ENCODE results near the gene PCSK6. TPM values are rescaled to one million over a fixed set of nuclear protein-coding genes. Genes with fewer than 3 reads are reported as not detected.

PCSK6 gene
- total RNA-seq, 2 experiments from 2014 or later: 1.4 to 2.1 TPM

- DNase-seq: no peak
- no peak for ATAC-seq (ENCODE audit: low read depth)
- POLR2A ChIA-PET: no interaction called here
- Mint-ChIP-seq H3K4me3 (no peak overlapping the region), H3K27me3 (no peaks in the 10 kb centered on the region), H3K9me3 (no peaks in the 10 kb centered on the region), H3K27ac (no peak overlapping the region), H3K4me1 (no peaks in the 10 kb centered on the region), H3K36me3 (no peaks in the 10 kb centered on the region)
Observed at GRCh38 chr15:101309436-101310160, 179.9 kb downstream of the PCSK6 start.

GRCh38 chr15:101308604-101309435, 180.7 kb downstream of the PCSK6 start:
- no peaks in the 10 kb centered on the region for H3K4me1 Mint-ChIP-seq
- no peak overlapping the region for H3K4me3 Mint-ChIP-seq
- DNase-seq: no peak
- POLR2A ChIA-PET: no interaction called here
- no peaks in the 10 kb centered on the region for H3K27me3 Mint-ChIP-seq
- H3K9me3 Mint-ChIP-seq: no peaks in the 10 kb centered on the region
- no peak overlapping the region for H3K27ac Mint-ChIP-seq
- ATAC-seq (ENCODE audit: low read depth): no peak
- no peaks in the 10 kb centered on the region for H3K36me3 Mint-ChIP-seq

DNA sequence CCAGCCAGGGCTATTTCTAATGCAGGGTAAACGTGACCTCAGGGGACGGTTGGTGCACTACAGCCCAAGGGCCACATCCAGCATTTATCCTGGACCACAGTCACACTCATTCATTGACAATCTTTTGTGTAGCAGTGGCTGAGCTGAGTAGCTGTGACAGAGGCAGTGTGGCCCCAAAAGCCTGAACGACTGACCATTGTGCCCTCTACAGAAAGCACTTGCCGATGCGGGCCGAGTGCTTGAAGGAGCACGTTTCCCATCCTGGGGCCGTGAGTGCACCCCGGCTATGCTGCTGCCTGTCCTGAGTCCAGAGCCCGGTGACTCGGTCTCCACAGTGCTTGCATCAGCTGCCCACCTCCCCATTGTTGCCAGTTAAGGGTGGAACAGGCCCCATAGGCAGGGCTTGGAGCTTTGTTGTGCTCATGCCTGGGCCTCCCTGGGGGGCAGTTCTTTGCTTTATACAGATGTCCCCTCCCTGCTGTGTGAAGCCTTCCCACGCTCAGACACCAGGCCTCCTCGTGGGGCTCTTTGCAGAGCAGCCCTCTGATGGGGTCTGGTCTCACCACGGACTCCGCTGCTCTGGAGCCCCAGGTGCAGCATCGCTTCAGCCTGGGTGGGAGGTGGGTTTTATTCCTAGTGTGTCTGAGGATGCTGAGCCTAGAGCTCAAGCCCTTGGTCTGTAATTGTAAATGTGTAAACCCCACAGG, 181.5 kb downstream of the PCSK6 start:
- no peak for ATAC-seq (ENCODE audit: low read depth)
- H3K36me3 Mint-ChIP-seq: no peaks in the 10 kb centered on the region
- POLR2A ChIA-PET: no interaction called here
- H3K9me3 Mint-ChIP-seq: no peaks in the 10 kb centered on the region
- no peaks in the 10 kb centered on the region for H3K4me1 Mint-ChIP-seq
- H3K27me3 Mint-ChIP-seq: no peaks in the 10 kb centered on the region
- no peak overlapping the region for H3K27ac Mint-ChIP-seq
- H3K4me3 Mint-ChIP-seq: no peak overlapping the region
- no peak for DNase-seq

DNA sequence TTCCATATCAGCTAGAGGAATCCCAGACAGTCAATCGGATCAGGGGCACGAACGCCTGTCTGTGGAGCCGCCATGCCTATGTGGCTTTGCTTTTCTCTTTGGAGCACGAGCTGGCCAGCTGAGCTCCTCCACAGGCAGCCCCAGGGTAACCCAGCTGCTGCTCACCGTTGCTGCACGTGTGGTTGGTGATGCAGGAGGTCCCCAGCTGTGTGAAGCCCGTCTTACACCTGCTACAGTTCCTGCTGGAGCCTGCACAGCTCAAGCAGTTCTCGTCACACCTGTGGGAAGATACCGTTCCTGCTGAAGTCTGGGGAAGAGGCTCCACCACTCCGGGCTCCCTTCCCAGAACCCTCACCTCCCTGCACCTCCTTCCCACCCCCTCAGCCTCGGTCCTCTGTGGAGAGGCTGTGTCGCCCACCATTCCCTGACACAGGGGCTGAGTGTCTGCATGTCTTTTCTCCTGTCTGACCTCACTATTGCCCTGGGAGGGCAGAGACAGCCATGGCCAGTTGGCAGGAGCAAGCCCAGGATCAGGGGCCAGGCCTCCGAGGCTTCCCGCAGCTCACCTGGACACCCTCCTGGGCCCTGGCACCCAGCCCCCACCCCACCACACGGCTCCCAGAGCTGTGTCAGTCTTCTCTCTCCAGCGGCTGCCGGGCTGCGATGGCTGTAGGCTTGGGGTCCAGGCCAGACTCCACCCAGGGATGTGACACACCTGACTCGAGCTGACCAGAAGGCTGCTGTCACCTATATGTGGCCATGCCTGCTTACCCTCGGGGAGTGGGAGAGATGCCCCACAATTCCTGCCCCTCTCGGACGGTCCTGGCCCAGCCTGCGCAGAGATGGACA, 182.2 kb downstream of the PCSK6 start:
- Mint-ChIP-seq H3K27ac (no peak overlapping the region), H3K9me3 (no peaks in the 10 kb centered on the region), H3K27me3 (no peaks in the 10 kb centered on the region), H3K36me3 (no peaks in the 10 kb centered on the region), H3K4me1 (no peaks in the 10 kb centered on the region), H3K4me3 (no peak overlapping the region)
- POLR2A ChIA-PET: no interaction called here
- DNase-seq: no peak
- no peak for ATAC-seq (ENCODE audit: low read depth)

GRCh38 chr15:101306341-101307047, 183.0 kb downstream of the PCSK6 start:
- ATAC-seq (ENCODE audit: low read depth) (no peak), DNase-seq (no peak)
- Mint-ChIP-seq H3K36me3 (no peaks in the 10 kb centered on the region), H3K9me3 (no peaks in the 10 kb centered on the region), H3K27ac (no peak overlapping the region), H3K27me3 (no peaks in the 10 kb centered on the region), H3K4me1 (no peaks in the 10 kb centered on the region), H3K4me3 (no peak overlapping the region)
- POLR2A ChIA-PET: no interaction called here

GRCh38 chr15:101305820-101306255, 183.7 kb downstream of the PCSK6 start:
- H3K9me3 Mint-ChIP-seq: no peaks in the 10 kb centered on the region
- no peaks in the 10 kb centered on the region for H3K4me1 Mint-ChIP-seq
- no peaks in the 10 kb centered on the region for H3K27me3 Mint-ChIP-seq
- POLR2A ChIA-PET: interaction anchor here (1.6 kb wide), 1 partner anchor 11 kb away, joined by 6 read pairs; the partner anchor contains the start of gene SNRPA1
- no peak overlapping the region for H3K27ac Mint-ChIP-seq
- no peak for DNase-seq
- no peak for ATAC-seq (ENCODE audit: low read depth)
- H3K4me3 Mint-ChIP-seq: no peak overlapping the region
- H3K36me3 Mint-ChIP-seq: no peaks in the 10 kb centered on the region

GRCh38 chr15:101303408-101303807, 186.1 kb downstream of the PCSK6 start:
- POLR2A ChIA-PET: interaction anchor here (1.0 to 1.6 kb wide), 2 partner anchors 9 to 17 kb away, joined by 3 to 4 read pairs; no protein-coding TSS in a partner anchor
- Mint-ChIP-seq H3K9me3 (no peaks in the 10 kb centered on the region), H3K4me1 (peaks cover 2% of the 10 kb centered on the region), H3K27me3 (no peaks in the 10 kb centered on the region), H3K4me3 (no peak overlapping the region), H3K27ac (no peak overlapping the region), H3K36me3 (no peaks in the 10 kb centered on the region)
- DNase-seq: no peak
- ATAC-seq (ENCODE audit: low read depth): no peak

DNA sequence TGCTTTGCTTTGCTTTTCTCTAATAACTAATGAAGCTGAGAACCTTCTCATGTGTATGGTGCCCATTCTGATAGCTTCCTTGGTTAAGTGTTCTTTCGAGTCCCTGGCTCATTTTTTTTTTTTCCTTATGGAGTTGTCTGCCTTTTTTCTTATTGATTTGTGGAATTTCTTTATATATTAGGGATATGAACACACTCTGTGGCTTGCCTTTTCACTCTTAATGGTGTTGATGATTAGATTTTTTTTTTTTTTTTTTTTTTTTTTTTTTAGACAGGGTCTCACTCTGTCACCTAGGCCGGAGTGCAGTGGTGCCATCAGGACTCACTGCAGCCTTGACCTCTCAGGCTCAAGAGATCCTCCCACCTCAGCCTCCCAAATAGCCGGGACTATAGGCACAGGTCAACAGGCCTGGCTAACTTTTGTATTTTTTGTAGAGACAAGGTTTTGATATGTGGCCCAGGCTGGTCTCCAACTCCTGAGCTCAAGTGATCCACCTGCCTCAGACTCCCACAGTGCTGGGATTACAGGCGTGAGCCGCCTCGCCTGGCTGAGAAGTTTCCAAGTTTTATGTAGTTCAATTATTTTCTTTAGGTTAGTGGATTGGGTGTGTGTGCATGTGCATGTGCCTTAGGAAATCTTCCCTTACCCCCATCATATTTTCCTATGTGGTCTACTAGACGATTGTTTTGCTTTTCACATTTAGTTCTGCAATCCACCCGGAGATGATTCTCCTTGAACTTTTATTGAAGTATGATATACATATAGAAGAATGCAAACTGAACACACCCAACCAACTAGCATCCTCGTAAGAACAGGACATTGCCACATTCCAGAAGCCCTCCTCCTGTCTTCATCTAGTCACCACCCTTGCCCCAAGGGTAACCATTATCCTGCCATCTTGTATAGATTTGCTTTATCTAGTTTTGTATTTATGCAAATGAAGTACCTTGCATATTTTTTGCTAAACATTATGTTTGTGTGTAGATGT, 192.8 kb downstream of the PCSK6 start:
- DNase-seq: no peak
- peak overlapping the region; percentile 91 for H3K4me3 Mint-ChIP-seq
- POLR2A ChIA-PET: interaction anchor here (0.6 to 4.1 kb wide), 3 partner anchors 24 to 350 kb away, joined by 3 to 29 read pairs (median 4); no protein-coding TSS in a partner anchor
- H3K4me1 Mint-ChIP-seq: peaks cover 31% of the 10 kb centered on the region
- ATAC-seq (ENCODE audit: low read depth): no peak
- H3K27ac Mint-ChIP-seq: peak overlapping the region; percentile 81
- H3K36me3 Mint-ChIP-seq: peaks cover 13% of the 10 kb centered on the region
- H3K9me3 Mint-ChIP-seq: no peaks in the 10 kb centered on the region
- H3K27me3 Mint-ChIP-seq: no peaks in the 10 kb centered on the region

GRCh38 chr15:101295607-101296161, 193.8 kb downstream of the PCSK6 start:
- no peak for DNase-seq
- Mint-ChIP-seq H3K27ac (peak overlapping the region; percentile 81), H3K4me3 (peak overlapping the region; percentile 91), H3K9me3 (no peaks in the 10 kb centered on the region), H3K27me3 (no peaks in the 10 kb centered on the region), H3K36me3 (peaks cover 13% of the 10 kb centered on the region), H3K4me1 (peaks cover 36% of the 10 kb centered on the region)
- POLR2A ChIA-PET: interaction anchor here (1.0 to 4.1 kb wide), 18 partner anchors 9 to 693 kb away, joined by 3 to 29 read pairs (median 6); partner anchors contain the start of genes ASB7, CHSY1, LINS1 and TARS3
- no peak for ATAC-seq (ENCODE audit: low read depth)

DNA sequence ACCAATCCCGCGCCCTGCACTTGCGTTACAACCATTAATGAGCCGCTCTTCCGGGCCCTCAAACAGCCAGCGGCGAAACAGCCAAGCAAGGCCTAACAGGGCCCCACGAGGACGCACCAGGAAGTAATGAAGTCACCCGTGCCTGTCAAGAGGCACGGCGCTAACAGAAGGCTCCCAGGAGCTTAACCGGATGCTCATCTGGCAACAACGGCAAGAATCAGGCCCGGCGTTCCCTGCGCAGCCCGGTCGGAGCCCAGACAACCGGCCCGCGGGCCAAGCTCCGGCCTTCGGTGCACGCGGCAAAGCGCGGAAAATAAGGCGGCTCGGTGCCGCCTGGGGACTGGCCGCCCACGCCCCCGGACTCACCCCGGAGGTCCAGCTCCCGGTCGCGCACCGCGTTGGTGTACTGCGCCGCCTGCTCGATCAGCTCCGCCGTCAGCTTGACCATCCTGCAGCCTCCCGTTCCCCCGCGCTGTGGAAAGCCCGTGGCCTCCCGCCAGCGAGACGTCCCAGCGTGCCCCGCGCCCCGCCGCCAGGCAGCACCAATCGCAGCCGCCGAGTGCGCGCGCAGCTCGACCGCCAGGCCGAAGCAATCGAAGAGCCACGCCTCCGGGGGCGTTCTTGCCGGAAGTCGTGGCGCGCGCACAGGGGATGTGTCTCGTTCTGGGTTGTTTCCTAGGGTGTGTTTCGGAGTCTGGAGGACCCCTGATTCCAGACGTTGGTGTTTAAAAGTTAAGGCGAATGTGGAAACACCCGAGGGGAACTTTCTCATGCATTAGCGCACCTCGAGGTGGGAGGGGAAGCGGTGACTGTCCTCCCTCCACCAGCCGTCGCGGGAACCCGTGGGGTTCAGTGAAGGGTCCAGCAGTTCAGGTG, 194.5 kb downstream of the PCSK6 start, which contains the start of gene SNRPA1:
Gene SNRPA1, minus strand, starts transcription at position 518 of the 876 bp plus-strand sequence. Its CDS starts 70 bp downstream, at position 448.
- Mint-ChIP-seq H3K4me3 (peak within 1 kb of the TSS; percentile 91), H3K9me3 (no peaks in the 10 kb centered on the region), H3K4me1 (peaks cover 40% of the 10 kb centered on the region), H3K27me3 (no peaks in the 10 kb centered on the region), H3K36me3 (peaks cover 15% of the 10 kb centered on the region), H3K27ac (peak within 1 kb of the TSS; percentile 89)
- POLR2A ChIA-PET: interaction anchor here (0.6 to 4.1 kb wide), 25 partner anchors 8 to 693 kb away, joined by 3 to 29 read pairs (median 5); partner anchors contain the start of genes ASB7, CHSY1, LINS1 and TARS3
- ATAC-seq (ENCODE audit: low read depth): peak; percentile 84
- DNase-seq: peak; percentile 98
